WTC11 (cell line): ENCODE results near the gene ZDBF2. TPM values are rescaled to one million over a fixed set of nuclear protein-coding genes. Genes with fewer than 3 reads are reported as not detected.

Experiments used
- ATAC-seq: fragments of 200-7000 bp; cut with Tn5 transposase; 2 replicates; pipeline ENCODE4 v1.10.0; 2021; ENCODE audit warnings: mild to moderate bottlenecking, moderate library complexity
- CTCF ChIA-PET: fragments of 300-600 bp; sonication (Branson Sonifier 250); formaldehyde crosslinking; loops from one replicate; lab custom pipeline; 2021; ENCODE audit warnings: antibody characterized with exemption; lab: Charles Lee
- POLR2A ChIA-PET: fragments of 350-600 bp; sonication (Branson Sonifier 250); formaldehyde crosslinking; loops from one replicate; lab custom pipeline; 2021; ENCODE audit warnings: antibody characterized with exemption; lab: Charles Lee
- DNase-seq: peaks from one replicate; pipeline ENCODE4 v3.0.0; 2021; ENCODE audit warnings: low spot score
- H3K27ac Mint-ChIP-seq: 2 replicates; pipeline ENCODE4 v1.8.0; 2021; ENCODE audit warnings: mixed read lengths
- H3K27me3 Mint-ChIP-seq: 2 replicates; pipeline ENCODE4 v1.8.0; 2021; ENCODE audit warnings: low read depth, mild to moderate bottlenecking, moderate library complexity, mixed read lengths
- H3K36me3 Mint-ChIP-seq: 2 replicates; pipeline ENCODE4 v1.8.0; 2021; ENCODE audit warnings: mixed read lengths
- H3K4me1 Mint-ChIP-seq: 2 replicates; pipeline ENCODE4 v1.8.0; 2022; ENCODE audit warnings: mixed read lengths
- H3K4me3 Mint-ChIP-seq: 2 replicates; pipeline ENCODE4 v1.8.0; 2021; ENCODE audit warnings: mild to moderate bottlenecking, moderate library complexity, mixed read lengths
- H3K9me3 Mint-ChIP-seq: 2 replicates; pipeline ENCODE4 v1.8.0; 2021; ENCODE audit warnings: mixed read lengths
- ARID4B ChIP-seq: sonication (generic); formaldehyde crosslinking; IDR thresholded peaks from 2 replicates; pipeline ENCODE4 v1.8.0; 2023; ENCODE audit warnings: missing genetic modification reagents, mild to moderate bottlenecking, borderline replicate concordance
- CREM ChIP-seq: sonication (generic); formaldehyde crosslinking; IDR thresholded peaks from 2 replicates; pipeline ENCODE4 v1.8.1; 2022; ENCODE audit warnings: mild to moderate bottlenecking, missing genetic modification reagents, moderate library complexity
- FOXJ3 ChIP-seq: sonication (generic); formaldehyde crosslinking; IDR thresholded peaks from 2 replicates; pipeline ENCODE4 v1.9.0; 2021; ENCODE audit warnings: missing genetic modification reagents, mild to moderate bottlenecking, borderline replicate concordance
- HMGA2 ChIP-seq: fragments of 250-450 bp; sonication (Bioruptor Pico); IDR thresholded peaks from 2 replicates; pipeline ENCODE4 v1.4.0; 2021; ENCODE audit warnings: mild to moderate bottlenecking, moderate library complexity
- KAT7 ChIP-seq: sonication (generic); formaldehyde crosslinking; IDR thresholded peaks from 2 replicates; pipeline ENCODE4 v1.8.1; 2023; ENCODE audit warnings: missing genetic modification reagents, mild to moderate bottlenecking, borderline replicate concordance
- NR2C2 ChIP-seq: sonication (generic); formaldehyde crosslinking; IDR thresholded peaks from 2 replicates; pipeline ENCODE4 v1.8.0; 2022; ENCODE audit warnings: mild to moderate bottlenecking, missing genetic modification reagents
- SOX15 ChIP-seq: fragments of 250-450 bp; sonication (Bioruptor Pico); IDR thresholded peaks from 2 replicates; pipeline ENCODE4 v1.9.0; 2021; ENCODE audit warnings: mild to moderate bottlenecking
- ZNF121 ChIP-seq: sonication (generic); formaldehyde crosslinking; IDR thresholded peaks from 2 replicates; pipeline ENCODE4 v1.8.0; 2023; ENCODE audit warnings: missing genetic modification reagents
- total RNA-seq: library from RNA; stranded (reverse); gene quantifications from 3 replicates; pipeline ENCODE4 v1.2.3, GENCODE V29; 2021
- TF ChIP-seq, protein P1 (sequence below): sonication (generic); formaldehyde crosslinking; IDR thresholded peaks from 2 replicates; pipeline ENCODE4 v1.8.1; 2022; ENCODE audit warnings: mild to moderate bottlenecking, missing genetic modification reagents, moderate library complexity, borderline replicate concordance
- TF ChIP-seq, protein P2 (sequence below): sonication (generic); formaldehyde crosslinking; IDR thresholded peaks from 2 replicates; pipeline ENCODE4 v1.8.1; 2022; ENCODE audit warnings: missing genetic modification reagents, borderline replicate concordance
- TF ChIP-seq, protein P3 (sequence below): sonication (generic); formaldehyde crosslinking; IDR thresholded peaks from 2 replicates; pipeline ENCODE4 v1.8.0; 2022; ENCODE audit warnings: mild to moderate bottlenecking, missing genetic modification reagents
- TF ChIP-seq, protein P4 (sequence below): sonication (generic); formaldehyde crosslinking; IDR thresholded peaks from 2 replicates; pipeline ENCODE4 v1.8.0; 2022; ENCODE audit warnings: mild to moderate bottlenecking, missing genetic modification reagents
- TF ChIP-seq, protein P5 (sequence below): sonication (generic); formaldehyde crosslinking; conservative IDR thresholded peaks from 2 replicates; pipeline ENCODE4 v1.8.1; 2023; ENCODE audit warnings: mild to moderate bottlenecking, low read depth, missing genetic modification reagents, moderate library complexity
- TF ChIP-seq, protein P6 (sequence below): fragments of 250-450 bp; sonication (Bioruptor Pico); IDR thresholded peaks from 2 replicates; pipeline ENCODE4 v1.9.0; 2021; ENCODE audit warnings: mild to moderate bottlenecking

ZDBF2 gene
- total RNA-seq, 1 experiment from 2014 or later = 16.0 TPM

- Mint-ChIP-seq H3K27me3 (peaks cover 100% of the 10 kb centered on the region), H3K4me3 (no peak overlapping the region), H3K4me1 (peaks cover 49% of the 10 kb centered on the region), H3K36me3 (no peaks in the 10 kb centered on the region), H3K9me3 (no peaks in the 10 kb centered on the region), H3K27ac (no peak overlapping the region)
- TF ChIP-seq FOXJ3 (CRISPR knock-in tag) = no peak
- TF ChIP-seq, protein P1, sequence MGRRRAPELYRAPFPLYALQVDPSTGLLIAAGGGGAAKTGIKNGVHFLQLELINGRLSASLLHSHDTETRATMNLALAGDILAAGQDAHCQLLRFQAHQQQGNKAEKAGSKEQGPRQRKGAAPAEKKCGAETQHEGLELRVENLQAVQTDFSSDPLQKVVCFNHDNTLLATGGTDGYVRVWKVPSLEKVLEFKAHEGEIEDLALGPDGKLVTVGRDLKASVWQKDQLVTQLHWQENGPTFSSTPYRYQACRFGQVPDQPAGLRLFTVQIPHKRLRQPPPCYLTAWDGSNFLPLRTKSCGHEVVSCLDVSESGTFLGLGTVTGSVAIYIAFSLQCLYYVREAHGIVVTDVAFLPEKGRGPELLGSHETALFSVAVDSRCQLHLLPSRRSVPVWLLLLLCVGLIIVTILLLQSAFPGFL (CRISPR knock-in tag) = no peak
- TF ChIP-seq, protein P2, sequence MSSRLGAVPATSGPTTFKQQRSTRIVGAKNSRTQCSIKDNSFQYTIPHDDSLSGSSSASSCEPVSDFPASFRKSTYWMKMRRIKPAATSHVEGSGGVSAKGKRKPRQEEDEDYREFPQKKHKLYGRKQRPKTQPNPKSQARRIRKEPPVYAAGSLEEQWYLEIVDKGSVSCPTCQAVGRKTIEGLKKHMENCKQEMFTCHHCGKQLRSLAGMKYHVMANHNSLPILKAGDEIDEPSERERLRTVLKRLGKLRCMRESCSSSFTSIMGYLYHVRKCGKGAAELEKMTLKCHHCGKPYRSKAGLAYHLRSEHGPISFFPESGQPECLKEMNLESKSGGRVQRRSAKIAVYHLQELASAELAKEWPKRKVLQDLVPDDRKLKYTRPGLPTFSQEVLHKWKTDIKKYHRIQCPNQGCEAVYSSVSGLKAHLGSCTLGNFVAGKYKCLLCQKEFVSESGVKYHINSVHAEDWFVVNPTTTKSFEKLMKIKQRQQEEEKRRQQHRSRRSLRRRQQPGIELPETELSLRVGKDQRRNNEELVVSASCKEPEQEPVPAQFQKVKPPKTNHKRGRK (CRISPR knock-in tag) = no peak
- TF ChIP-seq CREM (CRISPR knock-in tag) = no peak
- ChIA-PET POLR2A (interaction anchor here (1.2 kb wide), 1 partner anchor 15 kb away, joined by 3 read pairs; the partner anchor contains the start of gene ZDBF2), CTCF (interaction anchor here (0.6 to 1.5 kb wide), 6 partner anchors 10 to 305 kb away, joined by 3 to 6 read pairs (median 4); no protein-coding TSS in a partner anchor)
- ATAC-seq (no peak), DNase-seq (no peak)
These were observed 14.9 kb upstream of the ZDBF2 start for GRCh38 chr2:206259376-206260187.

GRCh38 chr2:206260188-206261012, 14.1 kb upstream of the ZDBF2 start:
- H3K4me3 Mint-ChIP-seq = no peak overlapping the region
- H3K9me3 Mint-ChIP-seq = no peaks in the 10 kb centered on the region
- no peak overlapping the region for H3K27ac Mint-ChIP-seq
- peaks cover 100% of the 10 kb centered on the region for H3K27me3 Mint-ChIP-seq
- H3K4me1 Mint-ChIP-seq = peaks cover 45% of the 10 kb centered on the region
- ChIA-PET CTCF (interaction anchor here (0.6 to 1.5 kb wide), 6 partner anchors 11 to 305 kb away, joined by 3 to 6 read pairs (median 4); no protein-coding TSS in a partner anchor), POLR2A (interaction anchor here (1.2 kb wide), 1 partner anchor 14 kb away, joined by 3 read pairs; the partner anchor contains the start of gene ZDBF2)
- ATAC-seq (no peak), DNase-seq (no peak)
- no peaks in the 10 kb centered on the region for H3K36me3 Mint-ChIP-seq
- TF ChIP-seq ZNF121 (CRISPR knock-in tag) = no peak
- TF ChIP-seq HMGA2 (CRISPR knock-in tag) = no peak
- TF ChIP-seq ARID4B (CRISPR knock-in tag) = no peak
- TF ChIP-seq, protein P3, sequence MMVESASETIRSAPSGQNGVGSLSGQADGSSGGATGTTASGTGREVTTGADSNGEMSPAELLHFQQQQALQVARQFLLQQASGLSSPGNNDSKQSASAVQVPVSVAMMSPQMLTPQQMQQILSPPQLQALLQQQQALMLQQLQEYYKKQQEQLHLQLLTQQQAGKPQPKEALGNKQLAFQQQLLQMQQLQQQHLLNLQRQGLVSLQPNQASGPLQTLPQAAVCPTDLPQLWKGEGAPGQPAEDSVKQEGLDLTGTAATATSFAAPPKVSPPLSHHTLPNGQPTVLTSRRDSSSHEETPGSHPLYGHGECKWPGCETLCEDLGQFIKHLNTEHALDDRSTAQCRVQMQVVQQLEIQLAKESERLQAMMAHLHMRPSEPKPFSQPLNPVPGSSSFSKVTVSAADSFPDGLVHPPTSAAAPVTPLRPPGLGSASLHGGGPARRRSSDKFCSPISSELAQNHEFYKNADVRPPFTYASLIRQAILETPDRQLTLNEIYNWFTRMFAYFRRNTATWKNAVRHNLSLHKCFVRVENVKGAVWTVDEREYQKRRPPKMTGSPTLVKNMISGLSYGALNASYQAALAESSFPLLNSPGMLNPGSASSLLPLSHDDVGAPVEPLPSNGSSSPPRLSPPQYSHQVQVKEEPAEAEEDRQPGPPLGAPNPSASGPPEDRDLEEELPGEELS (CRISPR knock-in tag) = no peak
- TF ChIP-seq, protein P4, sequence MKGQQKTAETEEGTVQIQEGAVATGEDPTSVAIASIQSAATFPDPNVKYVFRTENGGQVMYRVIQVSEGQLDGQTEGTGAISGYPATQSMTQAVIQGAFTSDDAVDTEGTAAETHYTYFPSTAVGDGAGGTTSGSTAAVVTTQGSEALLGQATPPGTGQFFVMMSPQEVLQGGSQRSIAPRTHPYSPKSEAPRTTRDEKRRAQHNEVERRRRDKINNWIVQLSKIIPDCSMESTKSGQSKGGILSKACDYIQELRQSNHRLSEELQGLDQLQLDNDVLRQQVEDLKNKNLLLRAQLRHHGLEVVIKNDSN (CRISPR knock-in tag) = no peak
- no peak for TF ChIP-seq FOXJ3 (CRISPR knock-in tag)
- no peak for TF ChIP-seq KAT7
- no peak for TF ChIP-seq NR2C2 (CRISPR knock-in tag)
- TF ChIP-seq SOX15 (CRISPR knock-in tag) = no peak
- TF ChIP-seq, protein P5, sequence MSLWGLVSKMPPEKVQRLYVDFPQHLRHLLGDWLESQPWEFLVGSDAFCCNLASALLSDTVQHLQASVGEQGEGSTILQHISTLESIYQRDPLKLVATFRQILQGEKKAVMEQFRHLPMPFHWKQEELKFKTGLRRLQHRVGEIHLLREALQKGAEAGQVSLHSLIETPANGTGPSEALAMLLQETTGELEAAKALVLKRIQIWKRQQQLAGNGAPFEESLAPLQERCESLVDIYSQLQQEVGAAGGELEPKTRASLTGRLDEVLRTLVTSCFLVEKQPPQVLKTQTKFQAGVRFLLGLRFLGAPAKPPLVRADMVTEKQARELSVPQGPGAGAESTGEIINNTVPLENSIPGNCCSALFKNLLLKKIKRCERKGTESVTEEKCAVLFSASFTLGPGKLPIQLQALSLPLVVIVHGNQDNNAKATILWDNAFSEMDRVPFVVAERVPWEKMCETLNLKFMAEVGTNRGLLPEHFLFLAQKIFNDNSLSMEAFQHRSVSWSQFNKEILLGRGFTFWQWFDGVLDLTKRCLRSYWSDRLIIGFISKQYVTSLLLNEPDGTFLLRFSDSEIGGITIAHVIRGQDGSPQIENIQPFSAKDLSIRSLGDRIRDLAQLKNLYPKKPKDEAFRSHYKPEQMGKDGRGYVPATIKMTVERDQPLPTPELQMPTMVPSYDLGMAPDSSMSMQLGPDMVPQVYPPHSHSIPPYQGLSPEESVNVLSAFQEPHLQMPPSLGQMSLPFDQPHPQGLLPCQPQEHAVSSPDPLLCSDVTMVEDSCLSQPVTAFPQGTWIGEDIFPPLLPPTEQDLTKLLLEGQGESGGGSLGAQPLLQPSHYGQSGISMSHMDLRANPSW (CRISPR knock-in tag) = no peak
- TF ChIP-seq, protein P6, sequence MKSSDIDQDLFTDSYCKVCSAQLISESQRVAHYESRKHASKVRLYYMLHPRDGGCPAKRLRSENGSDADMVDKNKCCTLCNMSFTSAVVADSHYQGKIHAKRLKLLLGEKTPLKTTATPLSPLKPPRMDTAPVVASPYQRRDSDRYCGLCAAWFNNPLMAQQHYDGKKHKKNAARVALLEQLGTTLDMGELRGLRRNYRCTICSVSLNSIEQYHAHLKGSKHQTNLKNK = no peak
